GM21528 (cell line): ENCODE results near the gene WNT5B.

Experiments
- ATAC-seq: cut with Tn5 transposase; IDR thresholded peaks from one replicate; pipeline ENCODE4 v1.9.1; 2021; ENCODE audit warnings: mild to moderate bottlenecking, moderate library complexity; ENCODE audit not compliant: unreplicated experiment, low FRiP score

The WNT5B gene

DNA sequence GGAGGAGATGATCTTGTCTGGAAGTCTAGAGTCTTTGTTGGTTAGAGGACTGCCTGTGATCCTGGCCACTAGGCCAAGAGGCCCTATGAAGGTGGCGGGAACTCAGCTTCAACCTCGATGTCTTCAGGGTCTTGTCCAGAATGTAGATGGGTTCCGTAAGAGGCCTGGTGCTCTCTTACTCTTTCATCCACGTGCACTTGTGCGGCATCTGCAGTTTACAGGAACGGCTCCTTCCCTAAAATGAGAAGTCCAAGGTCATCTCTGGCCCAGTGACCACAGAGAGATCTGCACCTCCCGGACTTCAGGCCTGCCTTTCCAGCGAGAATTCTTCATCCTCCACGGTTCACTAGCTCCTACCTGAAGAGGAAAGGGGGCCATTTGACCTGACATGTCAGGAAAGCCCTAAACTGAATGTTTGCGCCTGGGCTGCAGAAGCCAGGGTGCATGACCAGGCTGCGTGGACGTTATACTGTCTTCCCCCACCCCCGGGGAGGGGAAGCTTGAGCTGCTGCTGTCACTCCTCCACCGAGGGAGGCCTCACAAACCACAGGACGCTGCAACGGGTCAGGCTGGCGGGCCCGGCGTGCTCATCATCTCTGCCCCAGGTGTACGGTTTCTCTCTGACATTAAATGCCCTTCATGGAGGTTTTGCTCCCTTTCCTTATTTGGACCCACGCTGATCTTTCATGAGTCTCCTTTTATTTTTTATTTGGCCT, 17.7 kb downstream of the WNT5B start:
- no peak for ATAC-seq

GRCh38 chr12:1647285-1647669, 18.2 kb downstream of the WNT5B start:
- no peak for ATAC-seq

DNA sequence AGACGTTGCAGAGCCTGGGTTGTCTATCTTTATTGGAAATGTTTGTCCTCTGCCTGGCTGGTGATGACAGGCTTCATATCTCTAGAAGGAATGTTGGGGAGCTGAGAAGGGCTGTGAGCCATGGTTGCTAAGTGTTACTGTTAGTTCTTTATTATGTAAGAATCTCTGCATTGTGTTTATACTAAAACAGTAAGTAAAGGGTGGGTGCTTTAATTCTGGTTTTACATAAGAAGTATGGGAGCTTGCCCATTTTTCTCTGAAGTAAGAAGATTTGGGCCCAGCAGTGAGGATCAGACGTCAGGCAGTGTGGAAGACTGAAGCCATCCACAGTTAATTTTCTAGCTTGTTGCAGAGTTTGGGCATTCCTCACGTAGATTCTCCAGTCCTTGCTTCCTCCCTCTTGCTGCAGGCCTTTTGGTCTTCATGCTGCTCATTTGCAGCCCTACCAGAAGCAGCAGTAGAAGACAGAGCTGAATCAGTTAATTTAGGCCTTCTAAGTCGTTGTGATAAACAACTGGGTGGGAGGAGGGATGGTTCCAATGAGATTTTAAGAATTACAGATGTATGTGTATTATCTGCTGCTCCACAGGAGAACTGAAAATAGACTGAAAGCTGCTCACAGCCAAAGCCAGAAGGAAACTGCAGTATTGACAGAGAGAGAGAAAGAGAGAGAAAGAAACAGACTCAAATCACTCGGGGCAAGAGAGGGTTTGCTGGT, 21.4 kb downstream of the WNT5B start:
- ATAC-seq, result no peak

GRCh38 chr12:1650978-1651361, 21.9 kb downstream of the WNT5B start:
- no peak for ATAC-seq

- ATAC-seq, result no peak
These were observed 22.9 kb downstream of the WNT5B start for GRCh38 chr12:1651946-1652345.

DNA sequence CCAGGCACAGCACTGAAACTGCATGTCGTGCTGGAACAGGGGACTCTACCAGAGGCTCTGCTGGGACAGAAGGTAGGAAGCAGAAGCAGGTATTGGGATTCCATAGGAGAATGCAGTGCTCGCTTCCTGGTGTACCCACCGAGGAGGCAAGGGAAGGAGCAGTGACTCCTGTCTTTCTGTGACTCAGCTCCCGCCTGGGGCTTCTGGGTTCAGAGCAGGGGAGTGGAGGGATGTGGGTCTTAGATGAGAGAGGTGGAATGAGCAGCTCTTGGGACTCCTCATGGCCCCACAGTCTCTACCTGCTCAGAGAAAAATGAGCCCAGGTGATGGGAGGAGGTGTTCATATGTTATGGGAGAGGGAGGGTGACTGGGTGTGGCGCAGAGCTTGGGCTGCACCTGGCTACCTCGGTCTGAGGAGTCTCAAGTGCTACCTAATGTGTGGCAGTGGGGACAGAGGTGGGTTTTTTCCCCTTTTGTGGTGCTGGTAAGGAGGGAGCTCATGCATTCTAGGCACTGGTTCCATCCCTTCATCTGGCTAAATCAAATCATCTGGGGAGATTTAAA, 26.3 kb downstream of the WNT5B start:
- ATAC-seq, result no peak

DNA sequence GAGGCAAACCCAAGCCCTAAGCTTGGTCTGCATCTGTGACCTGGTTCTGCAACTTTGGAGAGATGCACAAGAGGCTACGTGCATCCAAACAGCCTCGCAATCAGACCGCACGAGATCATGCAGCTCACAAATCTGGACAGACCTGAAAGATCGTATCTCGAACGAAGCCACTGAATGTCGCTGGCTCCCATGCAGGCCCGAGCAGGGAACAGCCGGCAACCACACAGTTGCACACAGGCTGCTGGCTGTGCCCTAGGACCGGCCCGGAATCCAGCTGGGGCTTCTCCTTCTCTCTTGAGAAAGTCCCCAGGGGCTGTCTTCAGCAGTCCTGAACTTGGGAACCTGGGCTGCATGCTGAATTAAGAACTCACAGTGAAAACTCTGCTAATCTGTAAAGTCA, 27.9 kb downstream of the WNT5B start:
- ATAC-seq, result no peak

DNA sequence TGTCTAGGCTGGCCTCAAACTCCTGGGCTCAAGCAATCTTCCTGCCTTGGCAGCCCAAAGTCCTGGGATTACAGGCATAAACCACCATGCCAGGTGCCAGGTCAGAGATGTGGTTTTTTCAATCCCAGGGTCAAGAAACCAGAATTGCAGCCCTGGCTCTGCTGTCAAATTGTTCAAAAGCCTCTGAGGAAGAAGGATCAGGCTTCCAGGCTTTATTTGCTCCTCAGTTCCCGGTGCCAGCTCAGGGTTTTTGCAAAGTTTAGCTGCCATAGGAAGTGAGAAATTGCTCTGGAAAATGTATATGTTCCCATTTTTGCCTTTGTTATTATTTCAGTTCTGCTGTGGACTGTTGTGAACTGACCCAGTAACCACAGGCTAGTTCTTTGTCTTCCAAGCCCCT, 28.7 kb downstream of the WNT5B start:
- ATAC-seq, result no peak

DNA sequence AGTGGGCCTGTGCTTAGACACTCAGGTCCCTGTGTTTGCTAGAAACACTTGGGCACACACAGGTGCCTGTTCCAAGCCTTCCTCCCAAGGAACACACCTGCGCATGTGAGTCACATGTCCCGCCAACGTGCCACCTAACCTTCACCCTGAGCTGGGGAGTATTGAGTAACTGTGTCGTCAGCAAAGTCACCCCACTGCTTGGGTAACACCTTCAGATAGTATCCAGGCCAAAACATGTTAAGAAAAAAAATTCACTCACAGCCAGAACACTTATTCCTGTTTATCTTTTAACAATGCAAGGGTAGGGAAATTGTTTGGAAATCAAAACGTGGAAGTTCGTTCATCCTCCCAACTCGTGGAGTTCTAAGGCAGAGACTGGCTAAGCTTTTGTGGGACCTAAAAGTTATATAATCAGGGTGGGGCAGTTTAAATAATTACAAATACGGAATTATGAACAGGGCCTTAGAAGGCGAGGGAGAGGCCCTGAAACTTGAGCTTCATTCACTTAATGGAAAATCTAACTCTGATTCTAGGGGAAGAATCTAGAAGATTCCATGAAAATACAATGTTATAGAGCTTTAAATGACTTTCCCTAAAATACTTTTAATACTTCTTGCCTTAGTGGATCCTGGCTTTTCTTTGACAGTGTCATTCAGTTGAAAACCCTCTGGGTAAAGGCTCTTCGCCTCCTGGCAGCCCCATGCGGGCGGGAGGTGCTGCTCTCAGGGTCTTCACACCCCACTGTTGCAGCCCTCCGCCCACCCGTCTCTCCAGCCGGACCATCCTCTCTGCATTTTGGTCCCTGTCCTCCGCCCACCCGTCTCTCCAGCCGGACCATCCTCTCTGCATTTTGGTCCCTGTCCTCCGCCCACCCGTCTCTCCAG, 31.5 kb downstream of the WNT5B start:
- no peak for ATAC-seq

- no peak for ATAC-seq
These were observed 32.7 kb downstream of the WNT5B start for GRCh38 chr12:1661553-1662335.

DNA sequence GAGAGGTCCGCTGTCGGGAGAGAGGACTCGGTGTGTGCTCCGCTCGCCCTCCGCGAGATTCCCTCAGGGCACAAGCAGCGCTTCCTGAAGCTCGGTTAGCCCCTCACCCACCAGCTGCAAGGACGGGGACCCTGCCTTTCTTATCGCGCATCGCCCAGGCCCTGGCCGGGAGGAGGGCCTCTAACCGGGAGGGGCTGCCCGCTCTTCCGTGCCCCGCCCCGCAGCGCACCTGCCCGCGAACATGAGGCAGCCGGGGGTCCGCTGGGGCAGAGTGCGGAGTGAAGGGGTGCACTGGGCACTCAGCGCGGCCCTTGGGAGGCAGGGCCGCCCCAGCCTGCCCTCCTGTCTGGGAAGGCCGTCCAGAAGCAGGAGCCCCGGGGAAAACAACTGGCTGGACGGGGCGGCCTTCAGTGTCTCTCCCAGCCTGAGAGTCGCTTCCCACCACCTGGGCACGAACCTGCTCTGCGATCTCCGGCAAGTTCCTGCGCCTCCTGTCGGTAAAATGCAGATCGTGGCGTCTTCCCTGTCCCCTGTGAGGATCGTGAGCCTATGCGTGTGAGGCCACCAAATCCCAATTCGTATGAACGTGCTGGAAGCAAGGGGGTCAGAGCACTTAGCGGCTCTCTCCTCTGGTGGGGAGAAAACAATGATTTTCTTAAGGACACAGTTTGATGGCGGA, 33.9 kb downstream of the WNT5B start:
- ATAC-seq, result no peak

- ATAC-seq, result no peak
These were observed 34.6 kb downstream of the WNT5B start for GRCh38 chr12:1663440-1664132.

GRCh38 chr12:1665366-1665765, 36.3 kb downstream of the WNT5B start:
- ATAC-seq, result no peak

DNA sequence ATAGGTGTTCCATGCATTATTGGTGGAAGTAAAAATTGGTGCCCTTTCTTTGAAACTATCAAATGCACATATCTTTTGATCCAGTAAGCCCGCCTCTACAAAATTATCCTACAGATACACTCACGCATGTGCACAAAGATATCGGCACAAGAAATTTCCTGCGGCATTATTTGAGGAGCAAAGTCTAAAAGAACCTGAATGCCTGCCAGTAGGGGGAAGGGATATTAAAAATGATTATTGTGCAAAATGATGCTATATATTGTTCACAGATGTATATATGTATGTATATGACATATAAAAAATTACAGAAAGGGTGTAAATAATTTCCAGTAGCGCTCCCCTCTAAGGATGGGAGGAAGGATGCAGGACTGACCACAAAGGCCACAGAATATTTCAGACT, 37.2 kb downstream of the WNT5B start:
- ATAC-seq, result no peak

DNA sequence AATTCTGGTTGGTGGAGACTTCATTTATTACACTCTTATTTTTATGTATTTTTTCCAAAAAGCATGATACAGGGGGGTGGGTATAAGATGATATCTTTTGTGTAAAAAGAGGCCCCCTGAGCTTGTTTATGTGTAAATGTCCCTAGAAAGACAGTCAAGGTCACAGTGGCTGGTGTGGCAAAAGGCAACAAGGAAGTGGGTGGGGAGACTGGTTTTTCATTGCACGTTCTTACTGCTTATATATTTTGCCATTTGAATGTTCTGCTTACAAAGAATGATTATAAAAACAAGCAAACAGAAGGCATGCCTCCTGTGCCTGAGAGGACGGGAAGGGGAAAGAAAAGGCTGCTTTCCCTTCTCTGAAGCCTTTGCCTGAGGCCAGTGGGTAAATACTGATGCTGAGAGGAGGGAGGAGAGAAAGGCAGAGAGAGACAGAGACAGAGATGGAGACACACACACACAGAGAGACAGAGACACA, 37.7 kb downstream of the WNT5B start:
- ATAC-seq, result no peak

- ATAC-seq, result no peak
These were observed 40.0 kb downstream of the WNT5B start for GRCh38 chr12:1668833-1669543.

DNA sequence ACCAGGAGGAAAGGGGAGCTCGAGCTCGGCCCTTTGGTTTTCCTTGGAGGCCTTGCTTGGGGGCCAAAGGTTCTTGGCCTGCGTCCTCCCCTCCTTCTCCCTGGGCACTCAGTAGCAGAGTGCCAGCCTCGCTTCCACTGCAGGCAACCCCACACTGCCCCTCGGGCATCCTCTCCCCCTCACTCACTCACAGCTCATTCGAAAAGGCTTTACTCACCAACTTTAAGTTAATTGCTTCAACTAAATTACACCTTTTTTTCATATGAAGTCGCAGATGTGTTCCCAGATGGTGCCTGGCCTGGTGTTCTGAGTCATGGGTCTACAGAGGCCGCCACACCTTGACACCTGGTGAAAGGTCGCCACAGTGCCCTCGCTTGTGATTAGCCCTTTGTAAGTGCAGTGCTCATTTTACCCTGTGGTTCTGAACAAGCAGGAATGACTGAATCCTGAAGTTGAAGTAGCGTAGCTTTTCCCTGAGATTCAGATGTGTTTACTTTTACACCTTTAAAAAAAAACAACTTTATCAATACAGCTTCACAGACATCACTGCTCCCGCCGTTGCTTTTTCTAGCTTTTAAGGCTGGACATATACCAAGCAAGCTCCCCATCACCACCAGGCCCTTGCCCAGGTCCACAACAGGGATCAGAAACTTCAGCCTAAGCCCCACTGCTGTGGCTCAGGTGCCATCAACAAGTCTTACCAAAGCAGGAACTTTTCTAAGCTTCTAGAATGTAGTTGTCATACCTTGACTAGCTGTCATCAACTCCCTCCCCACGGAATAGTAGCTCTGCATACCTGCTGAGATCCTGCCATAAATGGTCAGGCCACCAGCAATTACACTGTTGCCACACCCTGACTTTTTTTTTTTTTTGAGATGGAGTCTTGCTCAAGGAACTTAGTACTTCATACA, 41.6 kb downstream of the WNT5B start:
- ATAC-seq, result no peak
